ENCODE results near the gene CRHR2. TPM values are rescaled to one million over a fixed set of nuclear protein-coding genes. Genes with fewer than 3 reads are reported as not detected.

Gene CRHR2
- not detected for total RNA-seq
- long read RNA-seq, result 0 reads

GRCh38 chr7:30682212-30683083, at the start of gene CRHR2:
Gene CRHR2, minus strand, starts transcription at chr7:30682456. Its CDS starts 176 bp downstream, at chr7:30682280.
- TF ChIP-seq CTCF (IDR thresholded peaks at IDR 0.05), result peak; percentile 52
- intact Hi-C loops (cut with DNase I), result no loop called here
- Histone ChIP-seq H3K27ac (no peak within 1 kb of the TSS), H3K4me1 (peaks cover 13% of the 10 kb centered on the region), H3K9me3 (no peaks in the 10 kb centered on the region), H3K4me3 (peak within 1 kb of the TSS; percentile 56), H3K27me3 (ENCODE audit: low read depth) (peaks cover 41% of the 10 kb centered on the region), H3K36me3 (no peaks in the 10 kb centered on the region)
- ATAC-seq (peak; percentile 74 to 83), DNase-seq (no peak)

- DNase-seq, result no peak
- Histone ChIP-seq H3K9me3 (no peaks in the 10 kb centered on the region), H3K36me3 (no peaks in the 10 kb centered on the region), H3K27ac (no peak overlapping the region), H3K27me3 (ENCODE audit: low read depth) (no peaks in the 10 kb centered on the region), H3K4me1 (no peaks in the 10 kb centered on the region), H3K4me3 (no peak overlapping the region)
- no peak for ATAC-seq
- no peak for TF ChIP-seq CTCF (IDR thresholded peaks at IDR 0.05)
- intact Hi-C loops (cut with DNase I), result no loop called here
Measured at GRCh38 chr7:30731581-30731980, 49.3 kb upstream of the CRHR2 start.

- no peaks in the 10 kb centered on the region for H3K27me3 ChIP-seq (ENCODE audit: low read depth)
- no peak overlapping the region for H3K27ac ChIP-seq
- no peak for ATAC-seq
- intact Hi-C loops (cut with DNase I), result no loop called here
- no peak overlapping the region for H3K4me3 ChIP-seq
- no peaks in the 10 kb centered on the region for H3K4me1 ChIP-seq
- H3K9me3 ChIP-seq, result no peaks in the 10 kb centered on the region
- no peaks in the 10 kb centered on the region for H3K36me3 ChIP-seq
- TF ChIP-seq CTCF (IDR thresholded peaks at IDR 0.05), result no peak
- DNase-seq, result no peak
Measured at GRCh38 chr7:30730996-30731395, 48.7 kb upstream of the CRHR2 start.

- no peaks in the 10 kb centered on the region for H3K27me3 ChIP-seq (ENCODE audit: low read depth)
- DNase-seq, result no peak
- intact Hi-C loops (cut with DNase I), result no loop called here
Measured at GRCh38 chr7:30730097-30730496, 47.8 kb upstream of the CRHR2 start.

GRCh38 chr7:30729642-30730041, 47.4 kb upstream of the CRHR2 start:
- Histone ChIP-seq H3K27ac (no peak overlapping the region), H3K4me1 (no peaks in the 10 kb centered on the region), H3K4me3 (no peak overlapping the region), H3K27me3 (ENCODE audit: low read depth) (no peaks in the 10 kb centered on the region), H3K36me3 (no peaks in the 10 kb centered on the region), H3K9me3 (no peaks in the 10 kb centered on the region)
- DNase-seq (no peak), ATAC-seq (no peak)
- no peak for TF ChIP-seq CTCF (IDR thresholded peaks at IDR 0.05)
- intact Hi-C loops (cut with DNase I), result no loop called here

More at GRCh38 chr7:30730097-30730496, 47.8 kb upstream of the CRHR2 start:
- Histone ChIP-seq H3K27ac (no peak overlapping the region), H3K4me1 (no peaks in the 10 kb centered on the region), H3K4me3 (no peak overlapping the region), H3K36me3 (no peaks in the 10 kb centered on the region), H3K9me3 (no peaks in the 10 kb centered on the region)
- no peak for ATAC-seq
- TF ChIP-seq CTCF (IDR thresholded peaks at IDR 0.05), result no peak
